Inferior parietal cortex (tissue), 1 donor: ENCODE data around the gene GRPR.
"Not testable (repeated sequence)": the region's sequence is repeated elsewhere in the genome, so short reads cannot be mapped to it uniquely, and the experiment has no call there.

Experiments used
- DNase-seq: peaks from one replicate; pipeline ENCODE4 v3.0.0-alpha.2; 2016; ENCODE audit errors: extremely low spot score

The GRPR gene

DNA sequence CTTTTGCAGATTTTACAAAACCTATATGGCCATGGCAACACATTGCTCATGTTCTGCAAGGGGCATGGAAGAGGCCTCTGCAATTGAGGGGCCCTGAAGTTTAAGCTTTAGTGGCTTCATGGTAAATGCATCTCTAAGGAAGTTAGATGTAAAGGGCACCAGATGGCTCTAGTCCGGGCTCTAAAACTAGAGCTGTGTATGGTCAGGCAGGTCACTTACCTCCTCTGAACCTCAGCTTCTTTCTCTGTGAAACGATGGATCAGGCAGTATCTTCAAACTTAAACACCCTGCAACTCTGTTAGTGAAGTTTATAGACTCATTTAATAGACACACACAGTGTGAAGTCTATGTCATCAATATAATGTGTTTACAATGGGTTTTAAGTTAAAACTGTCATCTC, 53.9 kb downstream of the GRPR start:
- DNase-seq, result no peak

DNA sequence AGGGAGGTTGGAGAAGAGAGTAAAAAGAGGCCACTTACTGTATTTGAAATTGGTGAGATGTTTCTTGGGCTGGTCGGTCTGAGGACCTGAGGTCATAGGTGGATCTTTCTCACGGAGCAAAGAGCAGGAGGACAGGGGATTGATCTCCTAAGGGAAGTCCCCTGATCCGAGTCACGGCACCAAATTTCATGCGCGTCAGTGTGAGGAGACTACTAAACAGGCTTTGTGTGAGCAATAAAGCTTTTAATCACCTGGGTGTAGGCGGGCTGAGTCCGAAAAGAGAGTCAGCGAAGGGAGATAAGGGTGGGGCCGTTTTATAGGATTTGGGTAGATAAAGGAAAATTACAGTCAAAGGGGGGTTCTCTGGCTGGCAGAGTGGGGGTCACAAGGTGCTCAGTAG, 60.5 kb downstream of the GRPR start:
- DNase-seq, result not testable (repeated sequence)

DNA sequence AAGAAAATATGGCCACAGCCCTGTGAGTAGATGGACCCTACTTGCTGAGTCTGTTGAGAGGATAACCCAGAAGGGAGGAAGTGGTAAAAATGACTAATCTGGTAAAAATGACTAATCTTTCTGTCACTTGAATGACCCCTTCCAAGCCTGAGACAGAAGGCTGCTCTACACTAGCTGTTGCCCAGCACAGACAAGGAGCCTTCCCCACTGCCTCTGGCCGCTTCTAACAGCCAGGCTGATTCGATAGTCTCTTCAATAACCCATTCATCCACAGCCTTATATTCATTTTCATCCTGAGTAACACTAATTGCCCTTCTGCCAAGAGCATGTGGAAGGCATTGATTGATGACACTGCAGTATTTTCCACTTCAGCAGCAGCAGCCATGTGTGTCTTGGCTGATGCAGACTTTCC, 62.4 kb downstream of the GRPR start:
- DNase-seq, result no peak

DNA sequence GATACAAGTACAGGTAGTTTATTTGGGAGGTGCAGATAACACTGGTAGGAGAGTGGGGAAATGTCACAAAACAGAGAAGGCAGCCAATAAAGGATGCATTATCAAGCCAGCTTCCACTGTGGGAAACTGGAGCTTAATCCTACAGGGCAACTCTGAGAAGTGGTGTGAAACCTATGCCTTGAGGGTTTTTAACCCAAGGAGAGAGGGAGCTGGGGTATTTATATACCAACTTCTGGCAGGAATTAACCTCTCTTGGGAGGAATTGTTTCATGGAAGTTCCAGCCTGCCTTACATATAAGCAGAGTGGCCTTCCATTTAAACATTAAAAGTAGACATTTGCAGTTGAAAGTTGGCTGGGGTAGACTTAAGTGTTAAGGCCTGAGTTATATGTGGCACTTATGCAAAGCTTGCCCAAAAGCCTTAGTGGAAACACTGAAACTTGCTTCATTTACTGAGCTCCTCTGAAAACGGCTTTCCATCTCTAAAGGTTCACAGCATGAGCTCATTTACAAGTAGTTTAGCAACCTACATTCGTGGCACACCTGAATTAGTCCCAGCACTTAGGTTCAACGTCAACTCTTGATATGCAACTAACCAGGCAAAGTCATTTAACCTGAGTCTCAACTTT, 63.1 kb downstream of the GRPR start:
- DNase-seq, result no peak

DNA sequence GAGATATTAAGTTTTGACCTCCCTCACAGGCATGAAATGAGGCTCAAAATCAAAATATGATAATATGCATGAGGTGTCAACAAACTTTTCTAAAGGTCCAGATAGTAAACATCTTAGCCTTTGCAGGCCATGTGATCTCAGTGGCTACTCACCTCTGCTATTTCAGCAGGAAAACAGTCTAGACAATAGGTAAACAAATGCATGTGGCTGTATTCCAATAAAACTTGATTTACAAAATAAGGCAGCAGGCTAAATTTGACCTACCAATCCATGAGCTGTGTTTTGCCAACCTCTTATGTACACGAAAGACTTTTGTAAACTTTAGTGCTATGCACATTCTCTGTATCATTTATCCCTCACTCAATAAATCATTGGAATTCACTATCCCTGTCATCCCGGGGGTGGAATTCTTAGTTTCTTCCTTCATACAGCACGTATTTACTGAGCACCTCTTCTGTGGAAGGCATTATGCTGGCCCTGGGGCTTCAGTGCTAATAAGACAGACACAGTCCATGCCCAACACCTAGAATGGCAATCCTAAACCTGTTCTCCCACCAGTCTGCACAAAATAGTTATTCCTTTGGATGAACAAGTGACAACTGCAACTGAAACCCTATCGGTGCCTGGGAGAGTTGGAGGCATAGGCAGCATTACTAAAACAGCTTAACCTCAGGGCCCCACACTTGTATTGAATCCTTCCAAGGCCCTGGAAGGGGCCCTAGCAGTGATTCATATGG, 63.8 kb downstream of the GRPR start:
- no peak for DNase-seq

DNA sequence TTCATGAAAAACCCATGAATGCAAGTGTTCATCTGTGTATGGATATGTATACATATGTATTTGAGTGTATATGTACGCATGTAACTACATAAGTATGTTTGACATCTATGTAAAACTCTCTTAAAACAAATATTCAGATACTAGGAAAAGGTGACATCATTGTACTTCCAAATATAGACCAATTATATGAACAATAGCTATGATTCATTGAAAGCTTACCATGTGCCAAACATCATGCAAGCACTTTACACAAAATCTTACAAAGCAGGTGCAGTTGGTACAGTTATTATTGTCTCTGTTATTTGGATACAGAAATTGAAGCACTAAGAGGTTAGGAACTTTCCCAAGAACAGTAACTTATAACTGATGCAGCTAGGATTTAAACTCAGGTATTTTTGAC, 65.3 kb downstream of the GRPR start:
- no peak for DNase-seq

DNA sequence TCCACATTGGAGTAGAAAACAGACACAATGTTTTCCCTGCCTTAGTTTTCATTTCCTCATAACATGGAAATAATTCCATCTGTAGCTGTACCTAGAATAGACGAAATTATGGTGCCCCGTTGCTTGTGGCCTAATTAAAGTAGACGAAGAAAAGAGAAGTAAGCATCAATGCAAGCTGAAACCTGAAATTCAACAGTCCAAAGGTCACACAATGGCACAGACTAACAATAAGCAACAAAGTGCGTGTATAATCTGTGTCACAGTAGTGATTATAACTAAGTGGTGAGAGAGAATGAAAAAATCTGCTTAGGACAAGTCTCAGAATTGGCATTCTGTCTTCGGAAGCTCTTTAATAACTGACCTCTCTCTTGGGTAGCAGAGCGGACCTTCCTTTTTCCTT, 68.2 kb downstream of the GRPR start:
- no peak for DNase-seq

DNA sequence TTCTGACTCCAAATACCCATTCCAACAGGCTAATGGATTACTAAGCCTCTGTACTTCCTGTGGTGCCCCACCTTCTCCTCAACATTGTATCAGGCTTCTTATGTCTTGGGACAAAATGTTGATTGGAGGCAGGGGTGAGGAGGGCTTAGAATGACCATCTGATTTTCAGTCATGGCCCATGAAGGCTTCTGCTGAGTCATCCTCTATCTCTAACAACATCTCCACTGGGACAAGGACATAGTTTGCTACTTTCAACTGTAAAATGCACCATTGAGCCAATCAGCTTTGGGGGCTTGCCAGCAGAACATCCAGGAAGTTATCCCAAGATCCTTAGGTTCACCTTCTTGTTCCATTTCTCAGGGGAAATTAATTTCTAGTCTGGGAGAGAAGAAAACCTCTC, 73.5 kb downstream of the GRPR start:
- no peak for DNase-seq

DNA sequence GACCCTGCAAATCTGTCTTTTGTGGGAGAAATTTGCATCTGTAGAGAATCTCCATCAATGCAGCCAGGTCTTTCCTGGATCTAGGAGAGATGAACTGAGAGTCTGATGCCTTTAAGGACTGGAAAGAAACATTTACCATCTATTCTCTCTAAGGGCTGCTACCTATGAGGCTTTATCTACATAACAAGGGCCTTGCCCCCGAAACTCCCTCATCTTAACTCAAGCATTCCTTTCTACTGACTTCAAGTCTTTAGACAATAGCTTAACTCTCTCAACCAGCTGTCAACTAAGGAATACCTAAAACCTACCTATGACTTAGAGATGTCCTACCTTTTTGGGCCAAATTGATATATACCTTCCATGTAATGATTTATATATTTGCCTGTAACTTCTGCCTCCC, 76.0 kb downstream of the GRPR start:
- DNase-seq, result no peak

DNA sequence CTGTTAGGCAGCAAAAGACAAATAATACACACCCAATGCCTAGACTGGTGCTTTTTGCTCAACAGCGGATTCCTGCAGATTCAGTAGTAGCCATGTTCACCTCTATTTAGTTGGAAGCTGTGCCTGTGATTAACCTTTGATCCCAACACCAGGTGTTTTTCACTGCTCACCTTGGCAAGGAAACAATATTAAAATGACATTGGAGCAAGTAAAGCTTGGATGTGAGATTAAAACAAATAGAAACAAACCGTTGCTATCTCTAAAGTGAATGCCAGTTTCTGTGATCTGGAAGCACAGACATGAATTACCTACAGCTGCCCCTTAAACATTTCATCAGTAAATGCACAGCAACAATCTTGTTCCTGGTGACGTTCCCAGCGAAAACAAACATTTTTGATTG, 79.6 kb downstream of the GRPR start:
- no peak for DNase-seq
